PC-9 (cell line): Measurements from ENCODE around the gene EFCAB9.

ENCODE experiments used
- CTCF ChIP-seq: fragments of 200-600 bp; sonication (generic); conservative IDR thresholded peaks from 2 replicates; pipeline ENCODE4 v1.6.1; 2017; ENCODE audit warnings: mixed run types, antibody characterized with exemption, mild to moderate bottlenecking, moderate library complexity
- EZH2 ChIP-seq: fragments of 200-600 bp; sonication (generic); IDR thresholded peaks from 2 replicates; pipeline ENCODE4 v1.8.0; 2017; ENCODE audit warnings: antibody characterized with exemption, low read depth

- TF ChIP-seq CTCF, result no peak
- no peak for TF ChIP-seq EZH2
These were observed 31.0 kb upstream of the EFCAB9 start for GRCh38 chr5:172162987-172163343.
